HT1080 (cell line): Measurements from ENCODE around the gene ANKUB1. TPM values are rescaled to one million over a fixed set of nuclear protein-coding genes. Genes with fewer than 3 reads are reported as not detected.

Experiments used
- DNase-seq: peaks from one replicate; pipeline ENCODE4 v3.0.0-alpha.2; 2015; ENCODE audit warnings: low read depth
- total RNA-seq: library from RNA; depleted of rRNA; stranded (reverse); fragments of >200 nt; shearing (Covaris generic); gene quantifications from 2 replicates; pipeline ENCODE4 v1.2.3, GENCODE V29; 2014

Gene ANKUB1
- total RNA-seq, 1 experiment from 2014 or later, result not detected

GRCh38 chr3:149765762-149766334, 26.5 kb downstream of the ANKUB1 start:
- DNase-seq, result peak; percentile 57

- no peak for DNase-seq
Measured at GRCh38 chr3:149764302-149764701, 28.1 kb downstream of the ANKUB1 start.

- no peak for DNase-seq
Measured at GRCh38 chr3:149763565-149764195, 28.7 kb downstream of the ANKUB1 start.

GRCh38 chr3:149753717-149754116, 38.6 kb downstream of the ANKUB1 start:
- DNase-seq, result no peak

- DNase-seq, result no peak
Measured at GRCh38 chr3:149752788-149753136, 39.6 kb downstream of the ANKUB1 start.

- peak; percentile 94 for DNase-seq
Measured at GRCh38 chr3:149752051-149752787, 40.1 kb downstream of the ANKUB1 start, which contains the start of gene COMMD2. Gene COMMD2, minus strand, starts transcription at chr3:149752489. Its CDS starts 45 bp downstream, at chr3:149752444.

- DNase-seq, result no peak
Measured at GRCh38 chr3:149751551-149751950, 40.8 kb downstream of the ANKUB1 start.

GRCh38 chr3:149744606-149745005, 47.7 kb downstream of the ANKUB1 start:
- DNase-seq, result no peak

- DNase-seq, result no peak
Measured at GRCh38 chr3:149744151-149744550, 48.2 kb downstream of the ANKUB1 start.

GRCh38 chr3:149739396-149739795, 53.0 kb downstream of the ANKUB1 start:
- DNase-seq, result no peak

GRCh38 chr3:149738876-149739275, 53.5 kb downstream of the ANKUB1 start:
- no peak for DNase-seq

- DNase-seq, result no peak
Measured at GRCh38 chr3:149736953-149737205, 55.5 kb downstream of the ANKUB1 start.

GRCh38 chr3:149736175-149736952, 56.0 kb downstream of the ANKUB1 start:
- DNase-seq, result peak; percentile 74

- DNase-seq, result no peak
Measured at GRCh38 chr3:149732234-149732633, 60.1 kb downstream of the ANKUB1 start.

GRCh38 chr3:149727656-149728055, 64.7 kb downstream of the ANKUB1 start:
- DNase-seq, result no peak

- no peak for DNase-seq
Measured at GRCh38 chr3:149726716-149727407, 65.5 kb downstream of the ANKUB1 start.

- no peak for DNase-seq
Measured at GRCh38 chr3:149723781-149724180, 68.6 kb downstream of the ANKUB1 start.

GRCh38 chr3:149720918-149721317, 71.4 kb downstream of the ANKUB1 start:
- no peak for DNase-seq

- peak; percentile 78 for DNase-seq
Measured at GRCh38 chr3:149717391-149718056, 74.8 kb downstream of the ANKUB1 start.

GRCh38 chr3:149716984-149717383, 75.4 kb downstream of the ANKUB1 start:
- no peak for DNase-seq

GRCh38 chr3:149715247-149715646, 77.1 kb downstream of the ANKUB1 start:
- DNase-seq, result no peak
